GM19468 (cell line): Measurements from ENCODE around the gene CNOT2.
"Not testable (repeated sequence)": the region's sequence is repeated elsewhere in the genome, so short reads cannot be mapped to it uniquely, and the experiment has no call there.

Experiments
- ATAC-seq: cut with Tn5 transposase; IDR thresholded peaks from one replicate; pipeline ENCODE4 v1.9.1; 2021; ENCODE audit warnings: mild to moderate bottlenecking, moderate library complexity, moderate number of reproducible peaks; ENCODE audit not compliant: unreplicated experiment; ENCODE audit errors: extremely low read depth

CNOT2 gene

DNA sequence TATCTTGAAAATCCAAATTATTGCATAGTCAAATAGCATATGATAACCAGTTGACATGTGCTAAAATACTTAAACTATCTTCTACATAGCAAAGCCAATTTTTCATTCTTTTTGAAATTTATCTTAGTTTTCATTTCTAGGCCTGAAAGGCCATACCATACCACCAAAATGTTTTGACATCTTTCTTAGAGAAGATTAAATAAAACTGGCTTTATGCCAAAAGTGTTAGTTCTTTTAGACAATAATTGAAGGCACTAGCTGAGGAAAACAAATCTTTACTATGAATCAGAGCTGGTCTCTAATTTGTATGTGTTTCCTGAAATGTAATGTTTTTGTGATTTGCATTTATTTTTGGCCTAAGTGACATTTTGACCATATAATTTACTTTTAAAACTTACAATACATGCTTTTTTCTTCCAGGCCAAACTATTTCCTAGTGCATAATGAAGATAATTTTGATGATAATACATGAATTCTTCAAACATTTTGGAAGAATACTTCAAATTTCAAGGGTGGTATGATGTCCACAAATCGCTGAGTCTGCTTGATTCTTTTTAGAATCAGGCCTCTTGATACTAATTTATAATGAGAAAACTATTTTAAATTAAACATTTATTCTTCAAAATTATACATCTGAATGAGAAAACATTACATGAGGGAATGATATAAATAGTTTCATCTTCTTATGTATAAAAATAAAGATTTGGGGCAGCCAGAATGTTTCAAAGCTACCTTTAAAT, 116.4 kb downstream of the CNOT2 start:
- ATAC-seq, result no peak

DNA sequence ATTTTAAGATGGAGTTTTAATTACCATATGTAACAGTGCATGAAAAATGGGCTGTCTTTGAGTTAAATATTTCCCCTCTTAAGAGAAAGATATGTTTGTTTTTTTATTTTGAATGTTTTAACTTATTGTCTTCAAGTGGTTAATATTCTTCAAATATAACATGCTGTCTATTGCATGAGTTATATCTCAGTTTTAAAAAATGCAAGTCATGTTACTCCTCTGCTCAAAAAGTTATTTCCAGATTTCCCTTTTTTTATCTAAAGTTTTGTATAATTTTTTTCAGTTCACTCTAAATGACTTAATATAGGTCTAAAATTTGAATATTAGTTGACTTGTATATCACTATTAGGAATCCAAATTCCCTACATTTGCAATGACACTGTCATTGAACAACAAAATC, 117.0 kb downstream of the CNOT2 start:
- no peak for ATAC-seq

DNA sequence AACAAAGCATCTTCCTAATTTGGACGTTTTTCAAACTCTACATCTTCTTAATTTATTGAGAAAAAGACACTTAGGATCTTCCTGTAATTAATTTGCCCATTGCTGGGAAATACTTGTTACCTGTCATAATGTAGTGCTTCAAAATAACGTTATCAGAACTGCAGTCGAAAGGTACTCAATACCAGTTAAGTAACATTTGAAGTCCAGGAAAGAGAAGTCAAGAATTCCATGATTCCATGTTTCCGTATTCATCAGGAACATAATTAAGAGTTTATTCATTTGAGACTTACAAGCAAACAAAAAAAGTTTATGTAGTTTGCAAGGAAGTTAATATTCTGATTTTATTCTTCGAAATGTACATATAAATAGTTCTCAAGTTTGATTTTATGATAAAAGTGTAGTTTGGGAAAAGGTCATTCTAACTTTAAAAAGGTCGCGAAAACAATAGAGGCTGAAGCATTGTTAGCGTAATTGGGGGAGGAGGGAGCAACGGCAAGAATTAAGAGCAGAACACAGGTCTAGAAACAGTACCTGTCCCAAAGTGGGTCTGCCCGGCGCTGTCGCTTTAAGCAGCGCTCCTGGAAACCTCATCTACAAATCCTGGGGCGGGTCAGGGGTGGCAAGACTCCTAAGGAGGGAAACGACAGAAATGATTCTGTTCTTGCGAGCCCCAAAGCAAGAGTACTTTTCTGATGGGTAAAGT, 121.6 kb downstream of the CNOT2 start:
- no peak for ATAC-seq

DNA sequence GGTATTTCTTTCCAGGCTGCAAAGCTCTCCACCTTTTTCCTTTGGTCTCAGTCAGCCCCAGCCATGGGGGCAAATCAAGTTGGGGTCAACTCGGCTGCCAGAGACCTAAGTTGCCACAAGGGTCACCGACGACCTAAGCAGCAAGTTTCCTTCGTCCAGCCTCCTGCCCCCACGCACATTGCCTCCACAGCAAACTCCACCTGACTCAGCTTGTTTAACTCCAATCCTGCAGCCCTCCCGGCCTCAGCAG, 122.1 kb downstream of the CNOT2 start:
- no peak for ATAC-seq

DNA sequence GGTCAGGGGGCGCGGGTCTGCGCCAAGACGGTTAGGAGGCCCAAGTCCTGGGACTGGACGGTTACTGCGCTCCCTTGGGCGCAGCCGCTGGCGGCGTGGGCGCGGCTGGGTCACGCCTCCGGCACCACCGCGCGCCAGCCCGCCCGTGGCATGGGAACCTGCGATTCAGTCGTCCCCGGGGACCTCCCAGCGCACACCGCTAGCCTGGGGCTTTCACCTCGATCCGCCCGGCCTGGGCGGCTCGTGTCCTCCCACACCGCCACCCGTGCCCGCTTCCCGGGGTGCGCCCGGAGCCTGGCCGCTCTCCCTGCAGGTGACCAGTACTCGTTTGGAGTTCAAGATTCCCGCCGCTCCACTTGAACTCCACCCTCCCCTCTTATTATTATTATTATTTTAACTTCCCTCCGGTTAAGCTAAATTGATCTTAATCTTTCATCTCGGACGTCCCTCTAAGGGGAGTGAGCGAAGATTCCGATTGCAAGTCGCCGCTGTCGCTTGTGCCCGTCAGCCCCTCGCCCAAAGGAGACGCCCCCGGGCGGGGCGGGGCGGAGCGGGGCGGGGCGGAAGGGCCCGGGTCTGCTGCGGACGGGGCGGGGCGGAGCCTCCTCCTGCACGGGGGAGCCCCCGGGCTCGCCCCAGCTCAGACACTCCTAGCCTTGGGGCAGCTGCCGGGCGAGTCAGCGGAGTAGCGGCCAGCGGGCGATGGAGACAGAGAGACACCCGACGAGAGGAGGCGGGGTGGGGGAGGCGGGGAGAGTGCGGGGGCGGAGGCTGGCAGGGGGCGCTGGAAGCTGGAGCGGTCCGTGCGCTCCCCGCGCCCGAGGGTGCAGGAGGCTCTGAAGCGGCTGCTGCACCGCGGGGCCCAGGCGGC, 122.7 kb downstream of the CNOT2 start, which contains the start of gene KCNMB4:
Gene KCNMB4, plus strand, starts transcription at position 643 of the 871 bp plus-strand sequence. CDS start 445 bp downstream, outside the sequence.
- ATAC-seq, result peak; percentile 38

DNA sequence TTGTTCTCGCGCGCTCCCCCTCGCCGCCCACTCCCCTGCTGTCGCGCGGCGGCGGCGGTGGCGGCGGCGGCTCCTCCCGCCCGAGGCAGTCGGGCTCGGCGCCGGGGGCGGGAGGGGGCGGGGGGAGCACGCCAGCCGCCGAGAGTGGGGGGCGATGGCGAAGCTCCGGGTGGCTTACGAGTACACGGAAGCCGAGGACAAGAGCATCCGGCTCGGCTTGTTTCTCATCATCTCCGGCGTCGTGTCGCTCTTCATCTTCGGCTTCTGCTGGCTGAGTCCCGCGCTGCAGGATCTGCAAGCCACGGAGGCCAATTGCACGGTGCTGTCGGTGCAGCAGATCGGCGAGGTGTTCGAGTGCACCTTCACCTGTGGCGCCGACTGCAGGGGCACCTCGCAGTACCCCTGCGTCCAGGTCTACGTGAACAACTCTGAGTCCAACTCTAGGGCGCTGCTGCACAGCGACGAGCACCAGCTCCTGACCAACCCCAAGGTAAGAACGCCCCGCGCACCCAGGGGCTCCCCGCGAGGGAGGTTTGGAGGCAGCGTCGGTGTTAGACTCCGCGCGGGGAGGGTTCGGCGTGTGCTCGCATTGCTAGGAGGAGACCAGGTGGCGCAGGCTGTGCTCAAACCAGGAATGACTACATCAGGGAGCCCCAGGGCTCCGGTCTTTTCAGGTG, 123.5 kb downstream of the CNOT2 start:
- peak; percentile 23 for ATAC-seq

DNA sequence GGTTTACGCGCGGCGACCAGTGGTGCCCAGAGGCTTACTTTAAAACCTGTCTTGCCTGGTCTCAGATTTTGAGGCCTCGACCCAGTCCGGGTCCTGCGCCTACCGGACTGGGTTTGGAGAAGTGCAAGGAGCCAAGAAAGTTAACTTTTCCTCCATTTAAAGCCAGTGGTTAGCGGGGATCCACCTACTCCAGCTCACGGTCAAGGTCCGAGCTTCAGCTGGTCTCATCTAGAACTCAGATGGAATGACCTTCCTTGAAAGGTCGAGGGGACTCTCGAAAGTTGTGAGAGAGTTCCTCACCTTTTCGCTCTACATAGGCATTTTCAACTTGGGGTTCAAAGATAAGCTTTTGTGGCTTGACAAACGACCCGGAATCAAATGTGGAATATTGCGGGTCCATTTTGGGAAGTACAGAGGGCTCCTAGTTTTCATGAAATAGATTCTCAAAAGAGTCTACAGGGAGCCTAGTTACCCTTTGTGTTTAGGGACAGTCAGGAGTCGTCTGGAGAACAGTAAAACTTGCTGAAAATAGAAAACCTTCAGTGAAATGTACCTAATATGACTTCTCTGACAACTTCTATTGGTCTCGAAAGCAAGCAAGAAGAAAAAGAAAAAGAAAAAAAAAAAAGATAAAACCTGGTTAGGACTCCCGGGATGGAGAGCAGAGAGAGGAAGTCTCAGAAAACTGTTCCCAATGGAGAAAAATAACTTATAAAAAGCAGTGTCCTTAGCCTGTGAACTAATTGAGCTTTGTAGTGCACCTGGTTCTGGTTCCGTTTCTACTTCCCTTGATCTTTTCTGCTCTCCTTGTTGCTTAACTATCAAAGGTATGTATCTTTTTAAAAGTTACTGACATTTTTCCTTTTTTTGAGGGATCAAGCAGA, 124.3 kb downstream of the CNOT2 start:
- no peak for ATAC-seq

DNA sequence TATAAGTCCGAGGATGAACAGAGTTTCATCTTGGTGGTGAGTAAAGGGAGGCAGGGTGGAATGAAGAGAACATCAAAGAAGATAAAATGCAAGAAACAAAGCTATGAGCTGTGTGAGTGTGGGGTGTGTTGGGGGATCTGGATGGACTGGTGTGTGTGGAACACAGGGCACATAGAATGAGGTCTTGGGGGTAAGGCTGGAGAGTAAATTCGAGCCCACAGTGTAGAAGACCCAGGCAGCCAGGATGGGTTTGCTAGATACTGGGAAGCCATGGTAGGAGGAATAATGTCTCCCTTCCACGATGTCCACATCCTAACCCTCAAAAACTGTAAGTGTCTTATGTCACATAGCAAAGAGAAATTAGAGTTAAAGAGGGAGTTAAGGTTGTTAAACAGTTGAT, 129.6 kb downstream of the CNOT2 start:
- ATAC-seq, result no peak

DNA sequence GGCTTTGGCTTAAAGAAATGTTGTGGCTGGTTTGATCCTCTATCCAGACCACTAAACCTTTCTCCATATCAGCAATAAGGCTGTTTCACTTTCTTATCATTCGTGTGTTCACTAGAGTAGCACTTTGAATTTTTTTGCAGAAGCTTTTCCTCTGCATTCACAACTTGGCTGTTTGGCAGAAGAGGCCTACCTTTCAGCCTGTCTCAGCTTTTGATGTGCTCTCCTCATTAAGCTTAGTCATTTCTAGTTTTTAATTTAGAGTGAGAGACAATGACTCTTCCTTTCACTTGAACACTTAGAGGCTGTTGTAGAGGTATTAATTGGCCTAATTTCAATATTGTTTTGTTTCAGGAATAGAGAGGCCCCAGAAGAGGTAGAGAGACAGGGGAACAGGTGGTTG, 136.6 kb downstream of the CNOT2 start:
- no peak for ATAC-seq

DNA sequence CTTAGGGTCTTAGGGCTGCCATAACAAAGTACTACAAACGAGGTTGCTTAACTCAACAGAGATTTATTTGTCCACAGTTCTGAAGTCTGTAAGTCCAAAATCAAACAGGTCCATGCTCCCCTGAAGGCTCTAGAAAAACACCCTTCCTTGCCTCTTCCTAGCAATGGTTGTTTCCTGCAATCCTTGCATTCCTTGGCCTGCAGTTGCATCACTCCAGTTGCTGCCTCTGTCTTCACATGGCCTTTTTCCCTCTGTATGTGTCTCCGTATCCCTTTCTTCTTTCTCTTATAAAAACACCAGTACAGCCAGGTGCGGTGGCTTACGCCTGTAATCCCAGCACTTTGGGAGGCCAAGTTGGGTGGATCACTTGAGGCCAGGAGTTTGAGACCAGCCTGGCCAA, 140.3 kb downstream of the CNOT2 start:
- no peak for ATAC-seq

DNA sequence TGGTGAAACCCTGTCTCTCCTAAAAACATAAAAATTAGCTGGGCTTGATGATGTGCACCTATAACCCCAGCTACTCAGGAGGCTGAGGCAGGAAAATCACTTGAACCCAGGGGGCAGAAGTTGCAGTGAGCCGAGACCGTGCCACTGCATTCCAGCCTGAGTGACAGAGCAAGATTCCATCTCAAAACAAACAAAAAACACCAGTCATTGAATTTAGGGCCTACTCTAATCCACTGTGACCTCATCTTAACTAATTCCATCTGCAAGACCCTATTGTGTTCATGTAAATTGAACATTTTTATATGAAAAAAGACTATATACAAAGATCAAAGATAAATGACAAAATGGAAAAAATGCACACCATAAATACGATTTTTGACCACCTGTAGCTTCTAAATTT, 140.7 kb downstream of the CNOT2 start:
- ATAC-seq, result no peak

DNA sequence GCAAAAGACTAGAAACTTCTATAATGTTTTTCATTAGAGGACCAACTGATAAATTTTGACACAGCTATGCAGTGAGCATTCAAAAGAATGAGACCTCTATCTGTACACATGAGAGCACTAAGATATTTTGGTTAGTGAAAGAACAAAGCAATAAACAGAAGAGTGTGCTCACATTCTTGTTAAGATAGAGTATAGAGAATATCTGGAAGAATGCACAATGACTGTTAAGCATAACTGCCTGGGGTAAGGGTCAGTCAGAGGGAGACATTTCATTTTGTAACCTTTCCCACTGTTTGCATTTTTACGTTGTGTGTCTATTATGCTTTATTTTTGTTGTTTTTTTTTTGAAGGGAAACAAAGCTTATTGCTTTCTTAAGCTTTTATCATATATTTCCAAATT, 143.5 kb downstream of the CNOT2 start:
- ATAC-seq, result no peak

DNA sequence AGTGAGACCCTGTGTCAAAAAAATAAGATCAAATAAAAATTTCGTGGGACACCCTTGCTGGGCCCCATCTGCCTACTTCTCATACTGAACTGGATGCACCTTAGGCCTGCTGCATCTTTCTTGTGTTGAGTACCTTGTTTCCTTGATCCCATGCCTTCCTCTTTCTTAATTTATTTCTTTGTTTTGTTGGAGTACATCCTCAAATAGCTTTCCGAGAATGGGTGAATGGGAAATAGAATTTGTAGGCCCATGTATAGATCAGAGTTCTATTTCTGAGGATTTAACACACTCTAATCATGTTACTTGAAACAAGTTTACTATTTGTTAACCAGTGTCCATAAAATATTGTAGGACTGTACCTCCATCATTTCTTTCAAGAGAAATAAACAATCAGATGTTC, 146.4 kb downstream of the CNOT2 start:
- ATAC-seq, result no peak

DNA sequence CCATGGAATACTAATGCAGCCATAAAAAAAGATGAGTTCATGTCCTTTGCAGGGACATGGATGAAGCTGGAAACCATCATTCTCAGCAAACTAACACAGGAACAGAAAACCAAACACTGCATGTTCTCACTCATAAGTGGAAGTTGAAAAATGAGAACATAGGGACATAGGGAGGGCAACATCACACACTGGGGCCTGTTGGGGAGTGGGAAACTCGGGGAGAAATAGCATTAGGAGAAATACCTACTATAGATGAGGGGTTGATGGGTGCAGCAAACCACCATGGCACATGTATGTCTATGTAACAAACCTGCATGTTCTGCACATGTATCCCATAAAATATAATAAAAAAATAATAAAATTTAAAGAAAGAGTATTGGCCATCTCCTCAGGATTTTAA, 149.4 kb downstream of the CNOT2 start:
- ATAC-seq, result not testable (repeated sequence)

DNA sequence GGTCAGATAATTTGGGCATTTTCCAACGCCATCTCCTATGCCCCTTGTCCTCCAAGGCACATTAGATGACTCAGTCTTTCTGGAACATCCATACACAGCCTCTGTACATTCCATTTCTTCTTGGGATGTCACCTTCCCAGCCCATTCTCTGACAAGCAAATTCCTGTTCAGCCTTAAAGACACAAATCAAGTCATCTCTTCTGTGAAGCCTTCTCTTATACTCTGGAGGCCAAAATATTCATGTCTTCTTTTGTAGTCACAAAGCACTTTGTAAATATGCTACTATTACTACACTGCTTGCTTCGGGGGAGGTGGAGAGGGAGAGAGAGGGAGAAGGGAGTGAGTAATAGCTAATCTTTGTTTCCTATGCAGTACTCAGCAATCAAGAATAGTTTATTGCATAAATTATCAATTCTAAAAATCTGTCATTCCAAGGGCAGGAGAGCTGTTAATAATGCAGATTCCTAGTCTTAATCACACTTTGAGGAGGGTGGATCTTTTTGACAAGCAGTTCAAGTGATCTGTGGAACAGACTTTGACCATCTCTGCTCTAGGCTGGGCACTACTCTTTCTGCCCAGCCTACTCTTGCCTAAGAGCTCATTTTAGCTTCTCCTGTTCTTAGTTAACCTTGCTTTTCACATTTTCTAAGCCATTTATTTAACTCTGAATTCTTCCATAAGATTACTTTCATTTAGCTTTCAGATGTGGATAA, 150.7 kb downstream of the CNOT2 start:
- no peak for ATAC-seq

DNA sequence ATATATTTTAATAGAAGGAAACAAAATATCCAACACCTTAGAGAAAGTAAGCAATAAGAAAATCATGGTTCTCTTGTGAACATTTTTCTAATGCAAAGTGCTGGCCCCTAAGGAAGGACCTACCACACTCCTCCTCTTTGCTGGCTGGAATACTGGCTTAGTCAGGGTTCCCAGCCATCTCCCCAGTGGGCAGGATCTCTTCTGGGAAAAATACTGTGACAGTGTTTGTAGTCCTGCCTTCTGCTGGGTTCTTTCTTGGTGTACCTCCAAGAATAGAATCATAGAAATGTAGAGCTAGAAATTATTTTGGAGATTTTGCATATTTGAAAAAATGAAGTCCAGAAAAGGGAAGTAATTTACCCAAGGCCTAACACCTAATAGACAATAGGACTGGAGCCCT, 154.8 kb downstream of the CNOT2 start:
- no peak for ATAC-seq

DNA sequence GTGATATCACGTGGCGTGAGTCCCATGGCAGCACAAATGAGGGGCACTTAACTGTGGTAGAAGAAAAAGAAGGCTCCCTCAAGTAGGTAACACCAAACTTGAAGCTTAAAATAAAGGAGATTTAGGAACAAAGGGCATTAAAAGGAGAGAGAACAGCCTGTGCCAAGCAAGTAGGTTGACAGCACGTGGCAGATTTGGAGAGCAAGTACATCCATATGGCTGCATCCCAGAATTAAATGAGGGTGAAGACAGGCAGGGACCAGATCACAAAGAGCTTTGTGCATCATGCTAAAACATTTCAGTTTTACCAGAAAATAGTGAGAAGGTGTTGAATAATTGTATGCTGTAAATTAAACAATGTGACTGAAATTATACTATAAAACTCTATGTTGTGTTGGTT, 155.6 kb downstream of the CNOT2 start:
- no peak for ATAC-seq

DNA sequence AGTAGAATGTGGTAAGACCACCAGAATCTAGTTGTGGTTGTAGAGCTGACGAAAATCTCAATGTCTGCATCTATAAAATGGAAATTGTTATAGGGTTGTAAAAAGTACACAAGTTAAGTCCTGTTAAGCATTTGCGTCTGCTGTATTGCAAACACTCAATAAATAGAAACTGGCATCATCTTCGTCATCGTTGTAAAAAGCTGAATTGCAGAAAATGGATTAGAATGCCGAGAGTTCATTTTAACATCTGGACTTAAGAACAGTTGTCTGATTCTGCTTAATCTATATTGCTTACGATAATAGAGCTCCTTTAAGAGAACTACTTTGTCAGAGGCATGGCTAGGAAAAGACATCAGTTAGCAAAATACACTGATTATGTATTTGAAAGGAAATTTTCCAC, 156.1 kb downstream of the CNOT2 start:
- ATAC-seq, result no peak

DNA sequence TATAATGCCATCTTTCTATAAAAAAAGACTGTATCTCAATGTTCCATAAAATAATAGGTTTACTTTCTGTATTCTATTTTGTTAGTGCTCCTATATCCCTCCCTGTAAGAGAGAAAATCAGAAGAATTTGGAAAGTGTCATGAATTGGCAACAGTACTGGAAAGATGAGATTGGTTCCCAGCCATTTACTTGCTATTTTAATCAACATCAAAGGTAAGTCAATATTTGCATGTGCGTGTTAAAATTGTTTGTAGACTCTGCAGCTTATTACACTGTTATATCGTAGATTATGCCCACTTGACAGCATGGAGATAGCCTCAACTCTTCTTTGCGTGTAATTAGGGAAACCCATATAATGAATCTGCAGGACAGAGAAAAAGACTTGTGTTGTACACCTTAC, 156.9 kb downstream of the CNOT2 start:
- no peak for ATAC-seq
